Urothelium cell line (cell line): ENCODE data around the gene CMC1.
"Not testable (repeated sequence)": the region's sequence is repeated elsewhere in the genome, so short reads cannot be mapped to it uniquely, and the experiment has no call there.

Experiments
- DNase-seq: peaks from one replicate; pipeline ENCODE4 v3.0.0; 2011; ENCODE audit warnings: low spot score, mixed read lengths
- FAIRE-seq: peaks from 2 replicates; lab custom pipeline; 2011; peaks lifted over from hg19 to GRCh38; lab: Jason Lieb, UNC

The CMC1 gene

DNA sequence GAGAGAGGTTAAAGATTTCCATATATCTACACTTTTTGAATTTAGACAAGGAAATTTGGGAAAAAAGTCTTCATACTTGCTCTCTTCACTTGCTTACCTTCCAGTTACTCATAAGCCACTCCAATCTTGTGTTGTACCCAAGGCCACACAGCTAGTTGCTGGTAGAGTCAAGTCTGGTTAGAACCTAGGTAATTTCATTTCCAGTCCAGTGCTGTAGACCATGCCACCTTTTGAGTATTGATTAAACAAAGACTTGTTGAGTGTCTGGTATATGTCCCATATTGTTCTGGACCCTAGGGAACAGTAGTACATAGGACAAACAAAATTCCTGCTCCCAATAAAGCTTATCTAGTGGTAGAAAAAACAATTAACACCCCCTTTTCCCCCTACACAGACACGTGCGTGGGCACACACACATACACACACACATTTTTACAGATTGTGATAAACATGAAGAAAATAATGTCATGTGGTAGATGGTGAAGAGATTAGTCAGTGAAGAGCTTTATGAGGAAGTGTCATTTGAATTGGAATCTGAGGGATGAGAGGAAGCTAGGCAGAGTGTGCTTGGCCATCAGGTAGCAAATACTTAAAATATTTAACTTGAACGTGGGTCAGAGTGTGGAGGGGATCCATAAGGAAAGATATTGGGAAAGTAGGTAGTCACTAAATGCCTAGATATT, 2.1 kb downstream of the CMC1 start:
- FAIRE-seq (no peak), DNase-seq (no peak)

DNA sequence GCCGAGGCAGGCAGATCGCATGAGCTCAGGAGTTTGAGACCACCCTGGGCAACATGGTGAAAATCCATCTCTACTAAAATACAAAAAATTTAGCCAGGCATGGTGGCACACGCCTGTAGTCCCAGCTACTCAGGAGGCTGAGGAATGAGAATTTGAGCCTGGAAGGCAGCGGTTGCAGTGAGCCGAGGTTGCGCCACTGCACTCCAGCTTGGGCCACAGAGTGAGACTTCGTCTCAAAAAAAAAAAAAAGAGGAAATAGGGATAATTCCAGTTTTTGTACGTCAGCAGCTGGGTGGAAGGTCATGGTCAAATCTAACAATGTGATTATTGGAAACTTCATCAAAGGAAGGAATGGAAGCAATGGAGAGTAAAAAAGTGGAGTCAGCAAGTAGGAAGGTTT, 3.1 kb downstream of the CMC1 start:
- FAIRE-seq: no peak
- no peak for DNase-seq

DNA sequence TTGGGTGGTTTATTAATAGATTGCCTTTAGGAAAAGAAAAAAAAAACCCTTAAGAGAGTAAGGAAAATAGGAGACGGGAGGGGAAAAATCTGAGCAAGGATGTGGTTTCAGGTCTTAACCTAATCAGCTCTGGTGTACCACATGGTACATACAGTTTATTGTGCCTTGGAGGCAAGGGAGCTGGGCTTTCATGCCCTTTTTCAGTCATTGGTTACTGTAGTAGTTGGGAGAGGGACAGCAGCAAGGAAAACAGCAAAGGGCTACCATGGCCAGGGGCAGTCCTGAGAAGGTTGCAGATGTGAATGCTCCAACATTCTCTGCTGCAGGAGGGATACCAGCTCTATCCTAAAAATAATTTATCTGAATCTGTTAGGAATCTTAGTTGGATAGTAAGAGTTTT, 5.9 kb downstream of the CMC1 start:
- DNase-seq (no peak), FAIRE-seq (no peak)

DNA sequence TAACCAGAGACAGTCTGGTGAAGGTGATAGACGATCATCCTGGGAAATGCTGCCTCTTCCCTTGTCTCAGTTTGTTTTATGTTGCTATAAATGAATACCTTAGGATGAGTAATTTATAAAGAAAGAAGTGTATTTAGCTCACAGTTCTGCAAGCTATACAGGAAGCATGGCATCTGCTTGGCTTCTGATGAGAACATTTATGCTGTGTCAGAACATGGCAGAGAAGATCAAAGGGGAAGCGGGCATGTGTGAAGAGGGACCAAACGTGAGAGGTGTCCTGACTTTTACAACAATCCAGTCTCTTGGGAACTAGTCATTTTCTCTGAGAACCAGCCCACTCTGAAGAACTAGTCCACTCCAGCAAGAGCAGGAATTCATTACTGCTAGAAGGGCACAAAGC, 9.6 kb downstream of the CMC1 start:
- DNase-seq: no peak
- peak; percentile 5 for FAIRE-seq

DNA sequence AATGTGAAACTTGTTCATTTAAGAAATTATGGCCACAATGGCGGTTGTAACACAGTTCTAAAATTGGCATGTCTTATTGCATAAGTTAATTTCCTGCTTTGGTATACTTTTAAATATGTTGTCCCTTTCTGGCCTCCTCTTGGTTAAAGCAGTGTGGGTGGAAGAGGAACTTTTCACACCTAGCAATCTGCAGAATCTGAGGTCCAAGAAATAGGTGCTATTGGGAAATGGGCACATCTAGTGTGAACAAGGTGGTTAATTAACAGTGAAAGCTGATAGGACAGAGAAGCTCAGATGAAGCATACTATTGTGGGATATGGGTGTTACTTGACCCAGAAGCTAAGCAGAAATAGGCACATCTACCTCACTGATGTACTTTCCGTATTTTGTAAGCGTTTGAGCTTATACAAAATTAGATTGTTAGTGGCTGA, 10.6 kb downstream of the CMC1 start:
- DNase-seq (no peak), FAIRE-seq (no peak)

DNA sequence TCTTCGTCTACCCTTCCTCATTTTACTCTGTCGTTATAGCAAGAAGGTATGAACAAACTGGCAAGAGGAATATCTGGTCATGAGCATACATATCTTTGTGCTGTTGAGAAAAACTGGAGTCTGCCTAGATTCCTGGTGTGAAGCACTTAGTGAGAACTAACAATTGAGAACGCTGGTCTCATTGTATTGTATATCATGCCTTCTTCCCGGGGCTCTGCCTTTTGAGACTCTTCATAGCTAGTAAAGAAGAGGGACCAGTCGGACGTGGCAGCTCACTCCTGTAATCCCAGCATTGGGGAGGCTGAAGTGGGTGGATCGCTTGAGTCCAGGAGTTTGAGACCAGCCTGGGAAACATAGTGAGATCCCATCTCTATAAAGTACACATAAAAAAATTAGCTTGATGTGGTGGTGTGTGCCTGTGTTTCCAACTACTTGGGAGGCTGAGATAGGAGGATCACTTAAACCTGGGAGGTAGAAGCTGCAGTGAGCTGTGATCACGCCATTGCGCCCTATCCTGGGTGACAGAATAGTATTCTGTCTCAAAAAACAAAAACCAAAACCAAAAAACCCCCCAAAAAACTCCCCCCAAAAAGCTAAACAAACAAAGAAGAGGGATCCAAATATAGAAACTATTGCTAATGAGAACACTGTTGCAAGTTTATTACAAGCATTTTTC, 11.8 kb downstream of the CMC1 start:
- no peak for FAIRE-seq
- DNase-seq: no peak

DNA sequence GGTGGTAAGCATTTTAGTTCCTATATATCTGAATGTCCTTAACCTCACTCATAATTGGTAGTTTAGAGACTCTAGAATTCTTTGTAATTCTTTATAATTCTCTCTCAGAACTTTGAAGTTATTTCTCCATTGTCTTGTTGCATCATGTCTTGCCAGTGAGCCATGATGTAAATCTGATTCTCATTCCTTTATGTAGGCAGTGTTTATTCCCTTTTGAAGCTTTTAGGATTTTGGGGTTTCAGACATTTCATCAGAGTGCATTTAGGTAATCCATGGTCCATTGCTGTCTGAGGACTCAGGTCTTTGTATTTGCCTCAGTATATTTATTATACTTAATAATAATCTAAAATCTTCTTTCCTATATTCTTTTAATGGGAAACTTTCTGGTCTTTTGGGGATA, 20.6 kb downstream of the CMC1 start:
- no peak for DNase-seq
- no peak for FAIRE-seq

DNA sequence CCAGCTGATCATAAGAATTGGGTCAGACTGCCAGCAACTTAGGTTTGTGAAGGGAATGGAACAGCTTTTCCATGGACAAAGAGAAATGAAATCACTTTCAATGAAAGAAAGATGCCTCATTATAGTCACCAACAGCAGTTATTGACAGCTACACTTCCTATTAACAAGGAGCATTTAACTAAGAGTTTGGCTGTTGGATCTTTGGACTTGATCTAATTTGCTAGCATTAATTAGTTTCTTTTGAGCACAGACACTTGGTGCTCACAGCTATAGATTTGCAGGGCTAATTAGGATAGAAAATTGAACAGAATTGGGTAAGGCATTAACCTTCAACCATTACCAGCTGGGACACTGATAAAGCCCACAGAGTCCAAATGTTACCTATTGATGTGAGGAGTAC, 24.2 kb downstream of the CMC1 start:
- FAIRE-seq: no peak
- no peak for DNase-seq

DNA sequence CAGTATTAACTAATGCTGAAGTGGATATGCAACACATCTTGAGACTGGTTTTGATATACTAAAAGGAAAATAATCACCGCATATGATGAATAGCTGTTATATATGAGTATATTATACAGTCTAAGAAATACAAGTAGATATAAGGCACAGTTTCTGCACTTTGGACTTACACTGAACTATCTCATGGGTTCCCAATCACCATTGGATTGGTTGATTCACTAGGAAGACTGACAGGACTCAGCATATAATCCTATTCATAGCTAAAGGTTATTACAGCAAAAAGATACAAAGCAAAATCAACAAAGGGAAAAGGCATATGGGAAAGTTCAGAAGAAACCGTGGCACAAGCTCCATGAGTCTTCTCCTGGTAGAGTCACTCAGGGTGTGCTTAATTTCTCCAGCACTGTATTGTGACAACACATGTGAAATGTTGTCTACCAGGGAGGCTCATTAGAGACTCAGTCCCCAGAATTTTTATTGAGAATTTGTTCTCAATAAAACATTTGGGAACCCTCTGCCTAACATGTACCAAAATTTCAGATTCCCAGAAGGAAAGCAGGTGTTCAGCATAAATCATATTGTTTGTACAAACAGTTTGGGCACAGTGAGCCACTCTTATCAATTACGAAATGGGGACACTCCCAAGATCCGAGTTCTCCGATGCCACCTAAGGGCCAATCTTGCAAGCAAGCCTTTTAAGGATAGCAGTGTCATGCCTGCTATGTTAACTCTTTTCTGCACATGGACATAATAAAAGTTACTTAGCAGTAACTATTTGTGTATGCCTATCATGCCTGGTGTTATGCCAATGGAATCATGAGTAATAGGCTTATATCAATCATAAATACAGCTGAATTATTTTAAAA, 26.8 kb downstream of the CMC1 start:
- DNase-seq: no peak
- FAIRE-seq: no peak

DNA sequence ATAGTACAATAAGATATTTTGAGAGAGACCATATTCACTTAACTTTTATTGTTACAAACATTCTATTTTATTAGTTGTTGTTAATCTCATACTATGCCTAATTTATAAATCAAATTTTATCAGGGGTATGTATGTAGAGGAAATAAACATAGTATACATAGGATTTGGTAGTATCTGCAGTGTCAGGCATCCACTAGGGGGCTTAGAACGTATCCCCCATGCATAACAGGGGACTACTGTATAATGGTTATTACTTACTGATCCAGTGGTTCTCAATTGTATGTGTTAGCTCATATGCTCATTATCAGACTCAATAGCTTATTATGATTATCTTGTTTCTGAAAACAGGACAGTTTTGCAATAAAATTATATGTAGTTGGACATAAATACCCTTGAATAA, 27.6 kb downstream of the CMC1 start:
- no peak for FAIRE-seq
- no peak for DNase-seq

DNA sequence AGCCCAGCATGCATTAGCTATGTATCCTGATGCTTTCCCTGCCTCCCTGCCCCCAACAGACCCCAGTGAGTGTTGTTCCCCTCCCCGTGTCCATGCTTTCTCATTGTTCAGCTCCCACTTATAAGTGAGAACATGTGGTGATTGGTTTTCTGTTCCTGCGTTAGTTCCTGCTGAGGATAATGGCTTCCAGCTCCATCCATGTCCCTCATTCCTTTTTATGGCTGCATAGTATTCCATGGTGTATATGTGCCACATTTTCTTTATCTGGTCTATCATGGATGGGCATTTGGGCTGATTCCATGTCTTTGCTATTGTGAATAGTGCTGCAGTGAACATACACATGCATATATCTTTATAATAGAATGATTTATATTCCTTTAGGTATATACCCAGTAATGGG, 28.5 kb downstream of the CMC1 start:
- FAIRE-seq, DNase-seq: not testable (repeated sequence)

DNA sequence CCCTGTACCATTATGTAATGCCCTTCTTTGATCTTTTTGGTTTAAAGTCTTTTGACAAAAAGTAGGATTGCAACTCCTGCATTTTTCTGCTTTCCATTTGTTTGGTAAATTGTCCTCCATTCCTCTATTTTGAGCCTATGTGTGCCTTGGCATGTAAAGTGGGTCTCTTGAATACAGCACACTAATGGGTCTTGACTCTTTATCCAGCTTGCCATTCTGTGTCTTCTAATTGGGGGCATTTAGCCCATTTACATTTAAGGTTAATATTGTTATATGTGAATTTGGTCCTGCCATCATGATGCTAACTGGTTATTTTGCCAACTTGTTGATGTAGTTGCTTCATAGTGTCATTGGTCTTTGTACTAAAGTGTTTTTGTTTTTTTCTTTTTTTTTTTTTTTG, 32.4 kb downstream of the CMC1 start:
- FAIRE-seq (no peak), DNase-seq (no peak)

DNA sequence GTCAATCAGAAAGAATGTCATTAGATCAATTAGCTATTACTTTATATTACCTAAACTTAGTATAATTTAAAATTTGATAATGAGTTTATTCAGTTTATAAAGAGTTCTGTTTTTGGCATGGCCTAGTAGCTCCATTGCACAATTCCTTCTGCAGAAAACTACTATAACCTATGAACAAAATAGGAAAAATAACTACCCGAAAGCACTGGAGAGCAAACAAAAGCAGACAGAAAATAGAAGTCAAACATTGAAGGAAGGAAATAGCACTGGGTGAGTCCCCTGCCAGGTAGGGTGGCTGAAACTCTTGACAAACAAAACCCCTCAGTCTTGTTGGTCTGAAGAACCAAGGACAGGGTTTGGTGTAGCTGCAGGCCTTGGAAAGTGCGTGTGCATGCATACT, 37.5 kb downstream of the CMC1 start:
- FAIRE-seq: no peak
- DNase-seq: no peak

DNA sequence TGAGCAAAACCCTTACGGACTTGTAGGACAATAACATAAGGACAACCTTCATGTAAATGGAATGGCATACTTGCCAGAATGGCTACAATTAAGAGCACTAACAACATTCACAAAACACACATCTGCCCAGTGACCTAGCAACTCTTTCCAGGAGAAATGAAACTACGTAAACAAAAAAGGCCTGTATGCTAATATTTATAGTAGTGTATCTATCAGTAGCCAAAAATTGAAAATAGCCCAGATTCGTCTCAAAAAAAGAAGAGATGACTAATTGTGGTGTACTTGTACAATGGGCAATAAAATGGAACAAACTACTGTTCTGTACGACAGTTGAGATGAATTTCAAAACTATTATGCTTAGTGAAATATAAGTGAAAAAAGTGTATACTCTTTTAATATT, 38.4 kb downstream of the CMC1 start:
- no peak for DNase-seq

DNA sequence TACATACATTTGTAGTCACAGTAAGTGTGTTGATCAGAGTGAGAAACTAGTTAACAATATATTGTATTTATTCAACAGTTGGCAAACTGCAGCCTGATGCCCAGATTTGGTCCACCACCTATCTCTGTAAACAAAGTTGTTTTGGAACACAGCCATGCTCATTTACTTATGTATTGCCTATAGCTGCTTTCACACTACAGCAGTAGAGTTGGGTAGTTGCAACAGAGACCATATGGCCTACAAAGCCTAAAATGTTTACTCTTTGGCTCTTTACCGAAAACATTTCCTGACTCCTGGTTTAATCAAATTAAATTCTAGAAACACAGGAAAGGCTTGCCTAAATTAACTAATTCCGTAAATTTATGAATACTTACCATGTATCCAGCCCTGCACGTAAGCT, 39.4 kb downstream of the CMC1 start:
- FAIRE-seq (no peak), DNase-seq (no peak)

More for the DNA sequence above, 38.4 kb downstream of the CMC1 start:
- FAIRE-seq: no peak

DNA sequence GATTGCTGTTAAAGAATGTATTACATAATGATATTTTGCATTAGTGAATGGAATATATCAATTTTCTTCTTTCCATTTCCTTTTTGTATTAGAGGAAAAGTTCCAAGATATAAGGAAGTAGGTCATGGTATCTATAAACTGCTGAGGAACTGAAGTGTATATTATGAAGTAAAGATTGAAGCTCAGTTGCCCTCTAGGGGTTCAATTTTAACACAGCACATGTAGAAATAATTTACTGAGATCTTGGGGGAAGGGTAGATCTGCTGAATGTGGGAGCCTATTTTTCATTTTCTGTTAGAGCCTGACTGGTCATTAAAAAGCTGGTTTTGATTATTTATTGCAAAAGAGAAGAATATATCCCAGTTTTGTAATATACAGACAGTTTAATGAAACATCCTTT, 45.2 kb downstream of the CMC1 start:
- DNase-seq (peak; percentile 13), FAIRE-seq (no peak)

DNA sequence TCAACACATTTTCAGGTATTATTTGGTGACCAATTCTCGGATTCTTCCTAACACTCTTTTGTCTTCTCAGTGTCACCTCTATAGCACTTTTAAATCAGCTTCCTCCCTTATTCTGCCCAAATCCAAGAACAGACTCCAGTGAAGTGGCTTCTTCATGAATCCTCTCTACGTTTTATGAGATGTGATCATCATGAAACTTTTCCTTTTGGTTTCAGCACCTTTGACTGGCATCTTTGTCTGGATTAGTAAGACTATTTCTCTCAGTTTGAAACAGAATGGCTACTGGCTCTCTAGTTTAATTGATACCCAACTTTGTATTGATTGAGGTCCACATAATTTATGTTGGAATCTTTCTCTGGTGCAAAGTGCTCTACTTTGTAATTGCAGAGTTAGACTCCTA, 45.6 kb downstream of the CMC1 start:
- no peak for DNase-seq

DNA sequence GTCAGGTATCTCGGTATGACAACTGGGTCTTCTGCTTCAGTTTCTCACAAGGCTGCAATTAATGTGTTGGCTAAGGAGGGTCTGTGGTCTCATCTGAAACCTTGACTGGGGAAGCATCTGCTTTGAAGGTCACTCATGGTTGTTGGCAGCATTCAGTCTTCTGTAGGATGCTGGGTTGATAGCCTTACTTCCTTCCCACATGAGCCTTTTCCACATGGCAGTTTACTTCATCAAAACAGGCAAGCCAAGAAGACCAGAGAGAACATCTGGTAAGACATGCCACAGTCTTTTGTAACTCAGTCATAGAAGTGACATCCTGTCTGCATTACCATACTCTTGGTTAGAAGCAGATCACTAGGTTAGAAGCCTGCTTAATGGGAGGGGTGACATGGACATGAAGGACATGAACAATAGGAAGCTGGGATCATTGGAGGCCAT, 49.5 kb downstream of the CMC1 start:
- FAIRE-seq (no peak), DNase-seq (no peak)

More for the DNA sequence above, 45.6 kb downstream of the CMC1 start:
- no peak for FAIRE-seq

DNA sequence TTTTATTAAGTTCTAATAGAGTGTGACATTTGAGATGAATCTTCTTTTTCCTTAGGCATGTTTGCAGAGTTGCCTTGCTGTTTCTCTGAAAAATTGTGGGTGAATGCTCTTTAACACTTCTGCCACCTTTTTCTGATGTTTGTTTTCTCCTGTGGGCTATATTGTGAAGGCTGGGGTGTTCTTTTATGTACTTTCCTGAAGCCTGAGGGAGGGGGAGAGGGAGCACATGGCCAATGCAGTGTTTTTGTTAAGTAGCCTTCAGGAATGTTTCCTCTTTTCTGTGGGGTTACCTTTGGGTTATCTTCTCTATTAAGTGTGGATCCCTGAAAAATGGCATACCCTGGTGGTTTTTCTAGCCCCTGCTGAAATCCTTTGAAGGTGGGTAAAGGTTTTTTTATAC, 50.2 kb downstream of the CMC1 start:
- no peak for DNase-seq
- no peak for FAIRE-seq

DNA sequence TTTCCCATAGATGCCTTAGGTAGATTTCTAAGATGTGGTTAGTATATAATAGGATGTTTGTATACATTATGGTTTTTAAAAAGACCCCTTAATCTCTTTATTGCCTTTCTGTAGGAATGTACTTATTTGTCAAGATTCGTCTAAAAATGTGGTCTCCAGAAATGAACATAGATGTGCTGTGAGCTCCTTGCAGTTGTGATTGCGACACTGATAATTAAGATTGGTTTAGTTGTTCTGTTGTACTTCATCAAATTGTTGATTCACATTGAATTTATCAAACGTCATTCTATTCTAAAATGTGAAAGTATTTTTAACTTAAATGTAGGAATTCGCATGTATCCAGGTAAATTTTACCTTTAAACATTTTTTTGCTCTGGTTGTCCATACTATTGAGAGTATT, 51.2 kb downstream of the CMC1 start:
- DNase-seq (no peak), FAIRE-seq (no peak)

DNA sequence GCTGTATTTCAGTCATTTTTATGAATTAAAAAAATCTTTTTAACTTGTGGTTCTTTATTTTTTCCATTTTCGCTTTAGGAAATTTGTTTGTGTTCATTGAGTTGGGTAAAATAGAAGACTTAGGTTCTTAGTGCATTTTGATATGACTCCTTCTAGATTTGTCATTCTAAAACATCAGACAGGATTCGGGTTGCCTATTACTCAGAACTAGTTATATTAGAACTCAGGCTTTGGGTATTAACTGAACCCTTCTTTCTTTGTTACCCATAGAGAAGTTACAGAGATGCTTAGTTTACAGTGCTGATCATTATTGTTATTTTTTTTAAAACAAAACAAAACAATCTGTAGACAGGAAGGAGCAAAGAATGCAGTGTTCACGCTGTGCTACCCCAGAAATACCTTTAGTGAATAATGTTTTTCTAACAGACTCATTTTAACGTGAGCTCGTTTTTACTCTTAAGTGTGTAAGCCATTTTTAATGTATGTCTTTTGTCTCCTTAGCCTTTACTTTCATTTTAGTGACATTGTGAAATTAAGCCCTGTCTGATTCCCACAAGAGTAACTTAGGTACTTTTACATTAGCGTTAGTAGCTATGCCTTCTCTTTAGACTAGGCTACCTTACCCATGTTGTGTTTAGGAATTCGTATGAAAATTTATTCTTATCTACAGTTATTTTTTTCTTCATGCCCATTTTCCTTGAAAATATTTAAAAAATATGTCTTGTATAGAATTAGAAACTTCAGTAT, 53.4 kb downstream of the CMC1 start:
- FAIRE-seq: no peak
- no peak for DNase-seq
